Measurements from ENCODE around the gene DXO. TPM values are rescaled to one million over a fixed set of nuclear protein-coding genes. Genes with fewer than 3 reads are reported as not detected.
"Not testable (repeated sequence)": the region's sequence is repeated elsewhere in the genome, so short reads cannot be mapped to it uniquely, and the experiment has no call there.

Gene DXO
- polyA plus RNA-seq, 3 donors: 5.5 to 49.6 (median 10.4) TPM

DNA sequence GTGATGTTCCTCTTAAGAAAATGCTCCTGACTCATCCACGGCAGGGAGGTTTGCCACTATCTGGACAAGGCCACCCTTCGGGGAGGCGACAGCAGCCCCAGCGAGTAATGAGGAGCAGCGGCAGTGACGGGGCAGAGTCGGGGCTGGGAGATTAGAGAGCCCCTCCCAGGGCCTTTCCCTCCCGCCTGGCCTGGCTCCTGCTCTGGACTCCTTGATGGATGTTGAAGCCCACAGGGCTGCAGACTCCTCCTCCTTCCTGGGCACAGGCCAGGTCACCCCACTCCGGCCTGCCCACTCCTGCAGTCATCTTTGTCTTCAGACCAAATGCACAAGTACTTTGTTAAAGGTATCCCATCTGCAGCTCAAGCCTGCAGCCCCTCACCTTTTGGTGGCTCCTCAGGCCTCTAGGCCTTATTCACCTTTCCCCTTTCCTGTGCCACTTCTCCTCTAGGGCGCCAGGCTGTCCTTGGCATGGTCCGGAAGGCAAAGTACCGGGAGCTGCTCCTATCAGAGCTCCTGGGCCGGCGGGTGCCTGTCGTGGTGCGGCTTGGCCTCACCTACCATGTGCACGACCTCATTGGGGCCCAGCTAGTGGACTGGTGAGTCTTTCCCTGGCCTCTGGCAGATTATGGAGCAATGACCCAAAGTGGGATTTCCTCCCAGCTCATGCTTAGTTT, 41.1 kb upstream of the DXO start:
- H3K36me3 Mint-ChIP-seq; H3K27ac ChIP-seq (ENCODE audit: low read depth in 1 of 2, low read length in 2 of 2); H3K4me2 ChIP-seq (replicated peaks; ENCODE audit: extremely low read depth, low read length, poor library complexity, severe bottlenecking); H3K9me3 Mint-ChIP-seq; H3K79me2 ChIP-seq (ENCODE audit: insufficient read depth, low read length); H3K4me1 Mint-ChIP-seq; H3K9me3 ChIP-seq (replicated peaks in 1 of 2; ENCODE audit: control insufficient read depth in 1 of 2, insufficient read depth in 1 of 2, low read length in 2 of 2); H3K4me3 Mint-ChIP-seq; H3K4me1 ChIP-seq (ENCODE audit: control insufficient read depth in 1 of 2, insufficient read depth in 2 of 2, low read length in 2 of 2); intact Hi-C loops (cut with micrococcal nuclease); H3K9ac ChIP-seq (ENCODE audit: insufficient read depth, low read length, poor library complexity, severe bottlenecking); H4K20me1 ChIP-seq (ENCODE audit: insufficient read depth, low read length); H3K27me3 Mint-ChIP-seq (ENCODE audit: low read depth in 3 of 3); H3K27me3 ChIP-seq (ENCODE audit: control insufficient read depth in 2 of 2, insufficient read depth in 2 of 2, low read length in 2 of 2); DNase-seq; H3K27ac Mint-ChIP-seq; H2AFZ ChIP-seq (ENCODE audit: insufficient read depth, low read depth, low read length, poor library complexity, severe bottlenecking); H3K4me3 ChIP-seq (replicated peaks in 1 of 3; ENCODE audit: low read depth in 2 of 3, low read length in 3 of 3); H3K36me3 ChIP-seq (replicated peaks in 1 of 2; ENCODE audit: control insufficient read depth in 1 of 2, insufficient read depth in 2 of 2, low read length in 2 of 2): not testable (repeated sequence)
- WGBS (ENCODE audit: insufficient coverage): no CpG with 5 or more reads among the region's 17 CpGs

- H3K4me2 ChIP-seq (replicated peaks; ENCODE audit: extremely low read depth, low read length, poor library complexity, severe bottlenecking); H3K36me3 ChIP-seq (replicated peaks in 1 of 2; ENCODE audit: control insufficient read depth in 1 of 2, insufficient read depth in 2 of 2, low read length in 2 of 2); DNase-seq; H3K9ac ChIP-seq (ENCODE audit: insufficient read depth, low read length, poor library complexity, severe bottlenecking); H3K4me3 Mint-ChIP-seq; H3K79me2 ChIP-seq (ENCODE audit: insufficient read depth, low read length); H3K4me3 ChIP-seq (replicated peaks in 1 of 3; ENCODE audit: low read depth in 2 of 3, low read length in 3 of 3); H3K27me3 ChIP-seq (ENCODE audit: control insufficient read depth in 2 of 2, insufficient read depth in 2 of 2, low read length in 2 of 2); intact Hi-C loops (cut with micrococcal nuclease); H3K4me1 ChIP-seq (ENCODE audit: control insufficient read depth in 1 of 2, insufficient read depth in 2 of 2, low read length in 2 of 2); H3K9me3 Mint-ChIP-seq; H3K36me3 Mint-ChIP-seq; H3K27me3 Mint-ChIP-seq (ENCODE audit: low read depth in 3 of 3); H3K27ac Mint-ChIP-seq; H4K20me1 ChIP-seq (ENCODE audit: insufficient read depth, low read length); H2AFZ ChIP-seq (ENCODE audit: insufficient read depth, low read depth, low read length, poor library complexity, severe bottlenecking); H3K27ac ChIP-seq (ENCODE audit: low read depth in 1 of 2, low read length in 2 of 2); H3K4me1 Mint-ChIP-seq; H3K9me3 ChIP-seq (replicated peaks in 1 of 2; ENCODE audit: control insufficient read depth in 1 of 2, insufficient read depth in 1 of 2, low read length in 2 of 2): not testable (repeated sequence)
- WGBS (ENCODE audit: insufficient coverage): no CpG with 5 or more reads among the region's 27 CpGs
Measured at GRCh38 chr6:32010856-32011530, 39.1 kb upstream of the DXO start.

DNA sequence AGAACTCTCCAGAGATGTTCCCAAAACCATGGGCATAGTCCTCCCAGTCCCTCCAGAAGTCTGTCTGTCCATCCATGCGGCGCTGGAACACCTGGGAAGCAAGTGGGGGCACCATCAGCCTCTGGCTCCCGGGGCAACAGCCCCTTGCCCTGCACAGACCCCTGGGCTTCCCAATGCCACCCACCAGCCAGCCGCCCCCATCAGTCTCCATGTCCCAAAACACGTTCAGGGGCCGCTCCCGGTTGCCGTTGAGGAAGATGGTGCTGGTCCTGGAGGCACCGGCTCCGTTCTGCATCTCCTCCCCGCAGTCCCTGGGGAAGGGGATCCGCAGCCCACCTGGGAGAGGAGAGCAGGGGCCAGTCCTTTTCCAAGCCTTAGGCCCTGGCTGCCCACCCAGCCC, 37.6 kb upstream of the DXO start:
- intact Hi-C loops (cut with micrococcal nuclease); H3K9ac ChIP-seq (ENCODE audit: insufficient read depth, low read length, poor library complexity, severe bottlenecking); H3K4me1 Mint-ChIP-seq; H3K27me3 ChIP-seq (ENCODE audit: control insufficient read depth in 2 of 2, insufficient read depth in 2 of 2, low read length in 2 of 2); H3K9me3 Mint-ChIP-seq; H3K4me3 ChIP-seq (replicated peaks in 1 of 3; ENCODE audit: low read depth in 2 of 3, low read length in 3 of 3); H3K4me2 ChIP-seq (replicated peaks; ENCODE audit: extremely low read depth, low read length, poor library complexity, severe bottlenecking); H3K4me3 Mint-ChIP-seq; H2AFZ ChIP-seq (ENCODE audit: insufficient read depth, low read depth, low read length, poor library complexity, severe bottlenecking); H3K79me2 ChIP-seq (ENCODE audit: insufficient read depth, low read length); H3K27me3 Mint-ChIP-seq (ENCODE audit: low read depth in 3 of 3); H4K20me1 ChIP-seq (ENCODE audit: insufficient read depth, low read length); H3K36me3 ChIP-seq (replicated peaks in 1 of 2; ENCODE audit: control insufficient read depth in 1 of 2, insufficient read depth in 2 of 2, low read length in 2 of 2); H3K36me3 Mint-ChIP-seq; DNase-seq; H3K4me1 ChIP-seq (ENCODE audit: control insufficient read depth in 1 of 2, insufficient read depth in 2 of 2, low read length in 2 of 2); H3K9me3 ChIP-seq (replicated peaks in 1 of 2; ENCODE audit: control insufficient read depth in 1 of 2, insufficient read depth in 1 of 2, low read length in 2 of 2); H3K27ac ChIP-seq (ENCODE audit: low read depth in 1 of 2, low read length in 2 of 2); H3K27ac Mint-ChIP-seq: not testable (repeated sequence)
- WGBS (ENCODE audit: insufficient coverage): 60% methylated on average over 1 of the region's 12 CpGs

DNA sequence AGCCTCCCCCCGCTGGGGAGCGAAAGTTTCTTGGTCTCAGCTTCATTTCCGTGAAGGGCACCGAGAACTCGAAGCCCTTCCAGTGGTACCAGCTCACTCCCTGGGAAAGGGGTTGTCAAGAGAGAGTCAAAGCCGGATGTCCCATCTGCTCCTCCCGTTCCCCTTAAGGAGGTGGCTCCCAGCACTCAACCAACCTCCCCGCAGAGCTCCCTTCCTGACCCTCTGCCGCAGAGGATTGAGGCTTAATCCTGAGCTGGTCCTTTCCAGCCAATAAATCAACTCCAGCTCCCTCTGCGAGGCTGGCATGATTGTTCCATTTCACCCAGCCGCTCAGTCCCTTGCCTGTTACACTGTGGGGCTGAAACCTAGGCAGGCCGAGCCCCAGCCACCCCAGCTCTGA, 36.7 kb upstream of the DXO start:
- H3K27me3 ChIP-seq (ENCODE audit: control insufficient read depth in 2 of 2, insufficient read depth in 2 of 2, low read length in 2 of 2); H4K20me1 ChIP-seq (ENCODE audit: insufficient read depth, low read length); H3K4me3 ChIP-seq (replicated peaks in 1 of 3; ENCODE audit: low read depth in 2 of 3, low read length in 3 of 3); H3K4me3 Mint-ChIP-seq; H3K4me1 Mint-ChIP-seq; H3K27ac ChIP-seq (ENCODE audit: low read depth in 1 of 2, low read length in 2 of 2); DNase-seq; H3K79me2 ChIP-seq (ENCODE audit: insufficient read depth, low read length); intact Hi-C loops (cut with micrococcal nuclease); H3K27ac Mint-ChIP-seq; H3K27me3 Mint-ChIP-seq (ENCODE audit: low read depth in 3 of 3); H3K36me3 Mint-ChIP-seq; H3K9me3 ChIP-seq (replicated peaks in 1 of 2; ENCODE audit: control insufficient read depth in 1 of 2, insufficient read depth in 1 of 2, low read length in 2 of 2); H3K36me3 ChIP-seq (replicated peaks in 1 of 2; ENCODE audit: control insufficient read depth in 1 of 2, insufficient read depth in 2 of 2, low read length in 2 of 2); H2AFZ ChIP-seq (ENCODE audit: insufficient read depth, low read depth, low read length, poor library complexity, severe bottlenecking); H3K9me3 Mint-ChIP-seq; H3K4me2 ChIP-seq (replicated peaks; ENCODE audit: extremely low read depth, low read length, poor library complexity, severe bottlenecking); H3K4me1 ChIP-seq (ENCODE audit: control insufficient read depth in 1 of 2, insufficient read depth in 2 of 2, low read length in 2 of 2); H3K9ac ChIP-seq (ENCODE audit: insufficient read depth, low read length, poor library complexity, severe bottlenecking): not testable (repeated sequence)
- WGBS (ENCODE audit: insufficient coverage): 20% methylated on average over 3 of the region's 12 CpGs

Data from CD14-positive monocyte (primary cell).